Measurements from ENCODE around the gene LRIT2.

The LRIT2 gene

GRCh38 chr10:84264611-84265141 lies 39.3 kb upstream of the LRIT2 start:
- in situ Hi-C loops (cut with HindIII; ENCODE audit: low sequenced_read_pairs): no loop called here
- TF ChIP-seq, protein P1, sequence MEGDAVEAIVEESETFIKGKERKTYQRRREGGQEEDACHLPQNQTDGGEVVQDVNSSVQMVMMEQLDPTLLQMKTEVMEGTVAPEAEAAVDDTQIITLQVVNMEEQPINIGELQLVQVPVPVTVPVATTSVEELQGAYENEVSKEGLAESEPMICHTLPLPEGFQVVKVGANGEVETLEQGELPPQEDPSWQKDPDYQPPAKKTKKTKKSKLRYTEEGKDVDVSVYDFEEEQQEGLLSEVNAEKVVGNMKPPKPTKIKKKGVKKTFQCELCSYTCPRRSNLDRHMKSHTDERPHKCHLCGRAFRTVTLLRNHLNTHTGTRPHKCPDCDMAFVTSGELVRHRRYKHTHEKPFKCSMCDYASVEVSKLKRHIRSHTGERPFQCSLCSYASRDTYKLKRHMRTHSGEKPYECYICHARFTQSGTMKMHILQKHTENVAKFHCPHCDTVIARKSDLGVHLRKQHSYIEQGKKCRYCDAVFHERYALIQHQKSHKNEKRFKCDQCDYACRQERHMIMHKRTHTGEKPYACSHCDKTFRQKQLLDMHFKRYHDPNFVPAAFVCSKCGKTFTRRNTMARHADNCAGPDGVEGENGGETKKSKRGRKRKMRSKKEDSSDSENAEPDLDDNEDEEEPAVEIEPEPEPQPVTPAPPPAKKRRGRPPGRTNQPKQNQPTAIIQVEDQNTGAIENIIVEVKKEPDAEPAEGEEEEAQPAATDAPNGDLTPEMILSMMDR (IDR thresholded peaks at IDR 0.05; ENCODE audit: low read depth, low read length): peak; percentile 98
- H3K4me3 ChIP-seq (ENCODE audit: low read depth, low read length): no peak overlapping the region
- peak; percentile 63 for DNase-seq (ENCODE audit: low read depth, low spot score)

DNA sequence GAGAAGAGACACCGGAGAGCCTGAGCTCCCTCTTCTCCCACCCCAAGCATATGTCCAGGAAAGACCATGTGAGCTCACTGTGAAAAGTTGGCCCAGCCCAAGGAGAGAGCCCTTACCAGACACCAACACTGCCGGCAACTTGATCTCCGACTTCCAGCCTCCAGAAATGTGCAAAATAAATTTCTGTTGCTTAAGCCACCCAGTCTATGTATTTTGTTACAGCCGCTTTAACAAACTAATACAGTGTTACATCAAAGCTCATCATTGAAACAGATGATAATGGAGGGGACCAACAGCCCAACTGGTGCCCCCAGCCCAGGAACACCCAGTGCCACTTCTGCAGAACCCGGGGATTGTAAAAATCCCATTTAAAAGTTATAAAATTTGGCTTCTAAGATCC lies 38.4 kb upstream of the LRIT2 start:
- no peak overlapping the region for H3K4me3 ChIP-seq (ENCODE audit: low read depth, low read length)
- TF ChIP-seq, protein P1 (IDR thresholded peaks at IDR 0.05; ENCODE audit: low read depth, low read length): no peak
- no peak for DNase-seq (ENCODE audit: low read depth, low spot score)
- in situ Hi-C loops (cut with HindIII; ENCODE audit: low sequenced_read_pairs): no loop called here

- in situ Hi-C loops (cut with HindIII; ENCODE audit: low sequenced_read_pairs): no loop called here
- no peak overlapping the region for H3K4me3 ChIP-seq (ENCODE audit: low read depth, low read length)
- TF ChIP-seq, protein P1 (IDR thresholded peaks at IDR 0.05; ENCODE audit: low read depth, low read length): no peak
- no peak for DNase-seq (ENCODE audit: low read depth, low spot score)
These were observed 37.0 kb upstream of the LRIT2 start for GRCh38 chr10:84262190-84262956.

DNA sequence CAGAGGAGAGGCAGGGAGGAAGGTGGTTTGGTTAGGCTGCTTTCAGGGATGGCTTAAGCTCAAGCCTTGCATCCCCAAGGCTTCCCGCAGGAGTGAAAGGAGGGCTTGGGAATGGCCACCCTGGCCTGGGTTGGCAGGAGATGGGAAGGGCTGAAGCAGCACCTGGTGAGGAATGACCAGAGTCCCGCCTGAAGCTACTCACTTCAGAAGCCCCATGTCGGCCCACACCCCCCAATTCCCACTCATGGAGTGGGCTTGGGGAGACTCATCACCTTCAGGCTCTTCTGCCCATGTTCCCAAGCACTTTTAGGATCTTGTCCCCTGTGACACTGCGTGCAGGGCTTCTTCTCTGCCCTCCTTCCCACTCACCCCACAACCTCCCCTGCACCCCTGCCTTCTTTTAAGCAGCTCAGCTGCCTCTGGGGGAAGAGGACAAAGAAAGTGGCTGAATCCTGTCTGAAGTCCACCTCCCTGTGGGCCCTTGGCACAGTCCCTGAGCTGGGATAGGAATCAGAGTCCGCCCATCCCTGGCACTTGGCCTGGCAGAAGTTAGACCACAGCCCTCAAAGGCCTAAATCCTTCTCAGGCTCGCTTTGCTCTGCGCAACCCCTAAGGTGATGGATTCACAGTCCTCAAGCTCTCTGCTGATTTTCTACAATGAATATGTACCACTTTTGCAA lies 36.0 kb upstream of the LRIT2 start:
- in situ Hi-C loops (cut with HindIII; ENCODE audit: low sequenced_read_pairs): no loop called here
- DNase-seq (ENCODE audit: low read depth, low spot score): no peak
- TF ChIP-seq, protein P1 (IDR thresholded peaks at IDR 0.05; ENCODE audit: low read depth, low read length): no peak
- no peak overlapping the region for H3K4me3 ChIP-seq (ENCODE audit: low read depth, low read length)

DNA sequence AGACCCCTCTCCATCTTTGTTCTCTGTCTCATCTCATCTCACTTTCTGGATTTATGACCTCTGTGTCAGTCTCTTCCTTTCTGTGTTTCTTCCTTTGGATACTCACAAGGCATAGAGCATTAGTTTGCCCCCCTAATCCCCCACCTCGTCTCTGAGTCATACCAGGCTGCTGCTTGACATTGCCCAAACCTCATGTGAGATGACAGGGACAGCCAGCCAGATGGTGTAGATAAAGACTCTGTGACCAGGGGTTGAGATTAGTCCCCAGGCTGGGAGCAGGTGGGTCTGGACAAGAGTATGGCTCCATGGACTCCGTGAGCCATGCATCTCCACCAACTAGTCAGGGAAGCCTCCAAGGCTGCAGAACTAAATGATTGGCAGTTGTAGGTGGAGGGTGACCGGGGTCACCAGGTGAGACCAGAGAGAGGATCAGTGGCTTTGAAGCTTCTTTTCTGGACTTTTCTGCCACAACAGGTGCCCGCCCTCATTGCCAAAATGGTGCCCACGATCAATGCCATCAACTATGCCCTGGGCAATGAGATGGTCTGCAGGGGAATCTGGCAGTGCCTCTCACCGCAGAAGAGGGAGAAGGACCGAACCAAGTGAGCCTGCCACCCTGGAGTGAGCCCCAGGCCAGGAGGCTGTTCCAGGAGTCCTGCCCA lies 32.8 kb upstream of the LRIT2 start:
- TF ChIP-seq, protein P1 (IDR thresholded peaks at IDR 0.05; ENCODE audit: low read depth, low read length): no peak
- in situ Hi-C loops (cut with HindIII; ENCODE audit: low sequenced_read_pairs): no loop called here

GRCh38 chr10:84257343-84258020 lies 32.1 kb upstream of the LRIT2 start:
- no peak overlapping the region for H3K4me3 ChIP-seq (ENCODE audit: low read depth, low read length)
- DNase-seq (ENCODE audit: low read depth, low spot score): no peak
- in situ Hi-C loops (cut with HindIII; ENCODE audit: low sequenced_read_pairs): no loop called here
- TF ChIP-seq, protein P1 (IDR thresholded peaks at IDR 0.05; ENCODE audit: low read depth, low read length): no peak

More for the DNA sequence above, 32.8 kb upstream of the LRIT2 start:
- DNase-seq (ENCODE audit: low read depth, low spot score): no peak
- H3K4me3 ChIP-seq (ENCODE audit: low read depth, low read length): no peak overlapping the region
